ENCODE results near the gene C12orf42.

GRCh38 chr12:103538397-103538796 is 42.6 kb upstream of the C12orf42 start:
- no peak for TF ChIP-seq POLR2A (IDR thresholded peaks at IDR 0.05; ENCODE audit: borderline replicate concordance, extremely low read depth, insufficient read depth, insufficient read length)
- TF ChIP-seq CBX3 (IDR thresholded peaks at IDR 0.05; ENCODE audit: low read depth) = no peak
- TF ChIP-seq EZH2 (IDR thresholded peaks at IDR 0.05) = no peak
- no peak for TF ChIP-seq EZH2phosphoT487 (IDR thresholded peaks at IDR 0.05; ENCODE audit: borderline replicate concordance)

Measured in HCT116 (cell line).